ENCODE data around the gene MYEF2.

The MYEF2 gene

GRCh38 chr15:48177766-48178647 is at the start of gene MYEF2:
Gene MYEF2, minus strand, starts transcription at chr15:48178295. Its CDS starts 58 bp downstream, at chr15:48178237.
- TF ChIP-seq CTCF (IDR thresholded peaks at IDR 0.05; ENCODE audit: insufficient read depth, low read length, missing control alignments): no peak
- H3K4me3 ChIP-seq (ENCODE audit: low read depth, low read length): peak within 1 kb of the TSS; percentile 61
- POLR2A ChIA-PET: no interaction called here
- CTCF ChIA-PET: interaction anchor here (1.3 kb wide), 1 partner anchor 22 kb away, joined by 4 read pairs; no protein-coding TSS in a partner anchor
- no peak for DNase-seq (ENCODE audit: low read depth, low spot score)

GRCh38 chr15:48225771-48226170 is 47.7 kb upstream of the MYEF2 start:
- POLR2A ChIA-PET: no interaction called here
- no peak for DNase-seq (ENCODE audit: low read depth, low spot score)
- H3K4me3 ChIP-seq (ENCODE audit: low read depth, low read length): no peak overlapping the region
- no peak for TF ChIP-seq CTCF (IDR thresholded peaks at IDR 0.05; ENCODE audit: insufficient read depth, low read length, missing control alignments)
- CTCF ChIA-PET: no interaction called here

GRCh38 chr15:48222627-48223026 is 44.5 kb upstream of the MYEF2 start:
- ChIA-PET POLR2A (no interaction called here), CTCF (no interaction called here)
- DNase-seq (ENCODE audit: low read depth, low spot score): no peak
- no peak for TF ChIP-seq CTCF (IDR thresholded peaks at IDR 0.05; ENCODE audit: insufficient read depth, low read length, missing control alignments)
- H3K4me3 ChIP-seq (ENCODE audit: low read depth, low read length): no peak overlapping the region

- TF ChIP-seq CTCF (IDR thresholded peaks at IDR 0.05; ENCODE audit: insufficient read depth, low read length, missing control alignments): no peak
- H3K4me3 ChIP-seq (ENCODE audit: low read depth, low read length): no peak overlapping the region
- no peak for DNase-seq (ENCODE audit: low read depth, low spot score)
- ChIA-PET POLR2A (no interaction called here), CTCF (no interaction called here)
Observed at GRCh38 chr15:48221885-48222284, 43.8 kb upstream of the MYEF2 start.

- ChIA-PET CTCF (no interaction called here), POLR2A (no interaction called here)
- TF ChIP-seq CTCF (IDR thresholded peaks at IDR 0.05; ENCODE audit: insufficient read depth, low read length, missing control alignments): no peak
- no peak overlapping the region for H3K4me3 ChIP-seq (ENCODE audit: low read depth, low read length)
- DNase-seq (ENCODE audit: low read depth, low spot score): no peak
Observed at GRCh38 chr15:48221261-48221660, 43.2 kb upstream of the MYEF2 start.

GRCh38 chr15:48205981-48206380 is 27.9 kb upstream of the MYEF2 start, which contains the start of gene SLC12A1:
Gene SLC12A1, plus strand, starts transcription at chr15:48206302. Its CDS starts 1,418 bp downstream, at chr15:48207720.
- TF ChIP-seq CTCF (IDR thresholded peaks at IDR 0.05; ENCODE audit: insufficient read depth, low read length, missing control alignments): no peak
- CTCF ChIA-PET: no interaction called here
- no peak within 1 kb of the TSS for H3K4me3 ChIP-seq (ENCODE audit: low read depth, low read length)
- POLR2A ChIA-PET: no interaction called here
- no peak for DNase-seq (ENCODE audit: low read depth, low spot score)

Data from AG04449 (cell line).